ENCODE data around the gene RRAS2.

DNA sequence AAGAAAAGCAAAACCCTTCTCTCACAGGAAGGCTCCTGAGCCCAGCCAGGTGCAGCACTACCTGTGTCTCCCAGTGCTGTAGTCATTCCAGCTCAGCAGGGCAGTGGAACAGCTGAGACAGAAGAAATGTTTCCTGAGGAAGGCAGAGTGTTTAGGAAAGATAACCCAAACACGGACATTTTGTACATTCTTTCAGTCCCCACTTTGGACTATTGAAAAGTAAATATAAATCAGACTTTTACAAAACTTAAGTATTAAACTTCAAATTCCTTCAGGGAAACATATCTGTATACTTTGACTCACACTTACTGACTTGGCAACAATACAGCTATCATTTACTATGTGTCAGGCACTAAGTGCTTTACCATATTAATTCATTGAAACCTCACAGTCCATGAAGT, 40.4 kb downstream of the RRAS2 start:
- TF ChIP-seq, protein P1, sequence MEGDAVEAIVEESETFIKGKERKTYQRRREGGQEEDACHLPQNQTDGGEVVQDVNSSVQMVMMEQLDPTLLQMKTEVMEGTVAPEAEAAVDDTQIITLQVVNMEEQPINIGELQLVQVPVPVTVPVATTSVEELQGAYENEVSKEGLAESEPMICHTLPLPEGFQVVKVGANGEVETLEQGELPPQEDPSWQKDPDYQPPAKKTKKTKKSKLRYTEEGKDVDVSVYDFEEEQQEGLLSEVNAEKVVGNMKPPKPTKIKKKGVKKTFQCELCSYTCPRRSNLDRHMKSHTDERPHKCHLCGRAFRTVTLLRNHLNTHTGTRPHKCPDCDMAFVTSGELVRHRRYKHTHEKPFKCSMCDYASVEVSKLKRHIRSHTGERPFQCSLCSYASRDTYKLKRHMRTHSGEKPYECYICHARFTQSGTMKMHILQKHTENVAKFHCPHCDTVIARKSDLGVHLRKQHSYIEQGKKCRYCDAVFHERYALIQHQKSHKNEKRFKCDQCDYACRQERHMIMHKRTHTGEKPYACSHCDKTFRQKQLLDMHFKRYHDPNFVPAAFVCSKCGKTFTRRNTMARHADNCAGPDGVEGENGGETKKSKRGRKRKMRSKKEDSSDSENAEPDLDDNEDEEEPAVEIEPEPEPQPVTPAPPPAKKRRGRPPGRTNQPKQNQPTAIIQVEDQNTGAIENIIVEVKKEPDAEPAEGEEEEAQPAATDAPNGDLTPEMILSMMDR (IDR thresholded peaks at IDR 0.05; ENCODE audit: insufficient read depth, low read length): no peak
- TF ChIP-seq SPI1 (IDR thresholded peaks at IDR 0.05; ENCODE audit: borderline replicate concordance, low read depth) (no peak), POLR2AphosphoS5 (IDR thresholded peaks at IDR 0.05; ENCODE audit: low read depth) (no peak)
- TF ChIP-seq, protein P2, sequence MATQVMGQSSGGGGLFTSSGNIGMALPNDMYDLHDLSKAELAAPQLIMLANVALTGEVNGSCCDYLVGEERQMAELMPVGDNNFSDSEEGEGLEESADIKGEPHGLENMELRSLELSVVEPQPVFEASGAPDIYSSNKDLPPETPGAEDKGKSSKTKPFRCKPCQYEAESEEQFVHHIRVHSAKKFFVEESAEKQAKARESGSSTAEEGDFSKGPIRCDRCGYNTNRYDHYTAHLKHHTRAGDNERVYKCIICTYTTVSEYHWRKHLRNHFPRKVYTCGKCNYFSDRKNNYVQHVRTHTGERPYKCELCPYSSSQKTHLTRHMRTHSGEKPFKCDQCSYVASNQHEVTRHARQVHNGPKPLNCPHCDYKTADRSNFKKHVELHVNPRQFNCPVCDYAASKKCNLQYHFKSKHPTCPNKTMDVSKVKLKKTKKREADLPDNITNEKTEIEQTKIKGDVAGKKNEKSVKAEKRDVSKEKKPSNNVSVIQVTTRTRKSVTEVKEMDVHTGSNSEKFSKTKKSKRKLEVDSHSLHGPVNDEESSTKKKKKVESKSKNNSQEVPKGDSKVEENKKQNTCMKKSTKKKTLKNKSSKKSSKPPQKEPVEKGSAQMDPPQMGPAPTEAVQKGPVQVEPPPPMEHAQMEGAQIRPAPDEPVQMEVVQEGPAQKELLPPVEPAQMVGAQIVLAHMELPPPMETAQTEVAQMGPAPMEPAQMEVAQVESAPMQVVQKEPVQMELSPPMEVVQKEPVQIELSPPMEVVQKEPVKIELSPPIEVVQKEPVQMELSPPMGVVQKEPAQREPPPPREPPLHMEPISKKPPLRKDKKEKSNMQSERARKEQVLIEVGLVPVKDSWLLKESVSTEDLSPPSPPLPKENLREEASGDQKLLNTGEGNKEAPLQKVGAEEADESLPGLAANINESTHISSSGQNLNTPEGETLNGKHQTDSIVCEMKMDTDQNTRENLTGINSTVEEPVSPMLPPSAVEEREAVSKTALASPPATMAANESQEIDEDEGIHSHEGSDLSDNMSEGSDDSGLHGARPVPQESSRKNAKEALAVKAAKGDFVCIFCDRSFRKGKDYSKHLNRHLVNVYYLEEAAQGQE (IDR thresholded peaks at IDR 0.05; ENCODE audit: insufficient replicate concordance, low read depth): no peak

Measured in HL-60 (cell line).